ENCODE measurements around the gene C19orf81. TPM values are rescaled to one million over a fixed set of nuclear protein-coding genes. Genes with fewer than 3 reads are reported as not detected.

Gene C19orf81
- polyA plus RNA-seq, 6 donors from 2014 or later: 1.1 to 1.2 TPM; not detected in 4

DNA sequence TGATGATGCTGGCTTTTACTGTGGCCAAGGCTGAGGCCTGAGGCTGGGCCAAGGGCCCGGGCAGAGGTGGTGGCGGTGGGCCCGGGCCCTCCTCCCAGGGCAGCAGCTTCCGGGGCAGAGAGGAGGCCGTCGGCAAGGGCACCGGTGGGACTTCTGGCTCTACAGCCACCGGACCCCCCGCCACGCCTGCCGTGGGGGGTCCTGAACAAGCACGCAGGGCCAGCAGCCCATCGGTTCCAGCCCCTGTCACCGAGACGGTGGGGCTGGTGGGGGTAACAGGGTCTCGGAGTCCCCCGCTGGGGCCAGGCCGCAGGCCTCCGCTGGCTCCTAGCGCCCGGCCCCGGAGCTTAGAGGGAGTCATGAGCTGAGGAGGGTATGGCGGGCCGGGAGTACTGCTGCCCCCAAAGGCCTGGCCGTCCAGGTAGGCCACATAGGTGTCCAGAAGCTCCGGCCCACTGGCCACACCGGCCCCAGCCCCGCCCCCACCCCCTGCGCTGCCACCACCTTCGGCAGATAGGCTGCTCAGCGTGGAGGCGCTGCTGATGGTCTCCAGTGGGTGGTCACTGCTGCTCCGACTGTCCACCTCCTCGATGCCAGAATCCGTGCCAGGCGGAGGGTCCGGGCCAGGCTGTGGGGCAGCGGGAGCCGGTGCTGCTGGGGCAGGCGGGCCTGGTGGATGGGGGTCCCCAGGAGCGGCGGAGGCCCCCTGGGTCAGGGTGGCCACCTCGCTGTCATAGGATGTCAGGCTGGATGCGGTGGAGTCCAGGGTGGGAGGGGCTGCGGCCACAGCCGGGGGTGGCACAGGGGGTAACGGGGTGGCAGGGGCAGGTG, 17.3 kb downstream of the C19orf81 start:
- H3K4me3 Mint-ChIP-seq: peak overlapping the region in 2 of 8 donors; percentile 12 to 13
- no peak for ATAC-seq (ENCODE audit: low read depth in 2 of 2)
- no peak for DNase-seq
- no peak overlapping the region for H3K27ac Mint-ChIP-seq
- peaks cover 0 to 8% (median 0%) of the 10 kb centered on the region in 7 donors for H3K9me3 Mint-ChIP-seq
- H3K4me1 Mint-ChIP-seq: peaks cover 0 to 5% (median 0%) of the 10 kb centered on the region in 3 donors
- H3K36me3 Mint-ChIP-seq: no peaks in the 10 kb centered on the region
- peaks cover 33 to 69% (median 54%) of the 10 kb centered on the region in 3 donors for H3K27me3 Mint-ChIP-seq

- DNase-seq (no peak), ATAC-seq (ENCODE audit: low read depth in 2 of 2) (no peak)
- H3K27me3 Mint-ChIP-seq: peaks cover 39 to 69% (median 54%) of the 10 kb centered on the region in 3 donors
- no peaks in the 10 kb centered on the region for H3K36me3 Mint-ChIP-seq
- no peak overlapping the region for H3K27ac Mint-ChIP-seq
- peak overlapping the region in 1 of 8 donors; percentile 7 for H3K4me3 Mint-ChIP-seq
- peaks cover 0 to 5% (median 0%) of the 10 kb centered on the region in 3 donors for H3K4me1 Mint-ChIP-seq
- H3K9me3 Mint-ChIP-seq: peaks cover 0 to 8% (median 0%) of the 10 kb centered on the region in 7 donors
These were observed 18.0 kb downstream of the C19orf81 start for GRCh38 chr19:50667177-50667758.

- Mint-ChIP-seq H3K36me3 (no peaks in the 10 kb centered on the region), H3K4me3 (no peak overlapping the region), H3K27me3 (peaks cover 39 to 69% (median 56%) of the 10 kb centered on the region in 3 donors), H3K27ac (no peak overlapping the region), H3K9me3 (peaks cover 0 to 6% (median 0%) of the 10 kb centered on the region in 7 donors), H3K4me1 (peaks cover 0 to 5% (median under 1%) of the 10 kb centered on the region in 3 donors)
- ATAC-seq (ENCODE audit: low read depth in 2 of 2): no peak
- no peak for DNase-seq
These were observed 18.6 kb downstream of the C19orf81 start for GRCh38 chr19:50667759-50668231.

GRCh38 chr19:50668416-50668815, 19.2 kb downstream of the C19orf81 start:
- Mint-ChIP-seq H3K4me1 (peaks cover 3 to 7% (median 5%) of the 10 kb centered on the region in 3 donors), H3K27me3 (peaks cover 35 to 69% (median 56%) of the 10 kb centered on the region in 3 donors), H3K4me3 (no peak overlapping the region), H3K27ac (no peak overlapping the region), H3K9me3 (peaks cover 0 to 4% (median 0%) of the 10 kb centered on the region in 7 donors), H3K36me3 (no peaks in the 10 kb centered on the region)
- no peak for DNase-seq
- no peak for ATAC-seq (ENCODE audit: low read depth in 2 of 2)

DNA sequence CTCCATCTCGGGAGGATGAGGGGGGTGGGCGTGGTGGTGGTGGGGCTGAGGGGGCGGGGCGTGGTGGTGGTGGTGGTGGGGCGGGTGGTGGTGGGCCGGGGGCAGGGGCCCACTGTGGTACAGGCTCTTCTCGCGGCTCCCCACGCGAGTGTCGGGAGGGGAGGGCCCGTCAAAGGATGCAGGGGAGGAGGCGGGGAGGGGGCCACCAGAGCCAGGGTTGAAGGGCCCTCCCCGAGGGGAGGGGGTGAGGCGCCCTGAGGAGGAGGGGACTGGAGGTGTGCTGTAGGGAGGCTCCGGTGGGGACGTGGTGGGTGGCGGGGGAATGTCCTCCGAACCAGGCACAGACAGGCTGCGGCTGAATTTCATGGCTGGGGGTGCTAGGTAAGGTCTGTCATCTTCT, 19.6 kb downstream of the C19orf81 start:
- Mint-ChIP-seq H3K27ac (no peak overlapping the region), H3K27me3 (peaks cover 32 to 69% (median 59%) of the 10 kb centered on the region in 3 donors), H3K9me3 (peaks cover 0 to 4% (median 0%) of the 10 kb centered on the region in 7 donors), H3K4me1 (peaks cover 4 to 9% (median 5%) of the 10 kb centered on the region in 3 donors), H3K36me3 (no peaks in the 10 kb centered on the region), H3K4me3 (peak overlapping the region in 5 of 8 donors; percentile 16 to 75 (median 30))
- ATAC-seq (ENCODE audit: low read depth in 2 of 2) (no peak), DNase-seq (no peak)

GRCh38 chr19:50669302-50670101, 20.3 kb downstream of the C19orf81 start:
- H3K36me3 Mint-ChIP-seq: no peaks in the 10 kb centered on the region
- DNase-seq (peak; percentile 36), ATAC-seq (ENCODE audit: low read depth in 2 of 2) (peak in 1 of 2 donors; percentile 35)
- peaks cover 26 to 73% (median 59%) of the 10 kb centered on the region in 3 donors for H3K27me3 Mint-ChIP-seq
- no peaks in the 10 kb centered on the region for H3K9me3 Mint-ChIP-seq
- peak overlapping the region in 3 of 6 donors; percentile 31 to 37 (median 34) for H3K27ac Mint-ChIP-seq
- peaks cover 4 to 9% (median 5%) of the 10 kb centered on the region in 3 donors for H3K4me1 Mint-ChIP-seq
- peak overlapping the region in 7 of 8 donors; percentile 16 to 75 (median 46) for H3K4me3 Mint-ChIP-seq

GRCh38 chr19:50670102-50670380, 20.8 kb downstream of the C19orf81 start:
- Mint-ChIP-seq H3K27me3 (peaks cover 26 to 69% (median 55%) of the 10 kb centered on the region in 3 donors), H3K9me3 (no peaks in the 10 kb centered on the region), H3K36me3 (no peaks in the 10 kb centered on the region), H3K4me1 (peaks cover 4 to 9% (median 5%) of the 10 kb centered on the region in 3 donors), H3K4me3 (peak overlapping the region in 3 of 8 donors; percentile 2 to 70 (median 9)), H3K27ac (peak overlapping the region in 3 of 6 donors; percentile 31 to 37 (median 34))
- DNase-seq (no peak), ATAC-seq (ENCODE audit: low read depth in 2 of 2) (no peak)

GRCh38 chr19:50673118-50673517, 23.9 kb downstream of the C19orf81 start:
- Mint-ChIP-seq H3K36me3 (peaks cover 0 to 5% of the 10 kb centered on the region in 2 donors), H3K9me3 (peaks cover 0 to 13% (median 3%) of the 10 kb centered on the region in 7 donors), H3K4me3 (peak overlapping the region in 2 of 8 donors; percentile 26 to 44), H3K27ac (no peak overlapping the region), H3K27me3 (peaks cover 32 to 66% (median 55%) of the 10 kb centered on the region in 3 donors), H3K4me1 (peaks cover 8 to 12% (median 8%) of the 10 kb centered on the region in 3 donors)
- DNase-seq (no peak), ATAC-seq (ENCODE audit: low read depth in 2 of 2) (no peak)

GRCh38 chr19:50676625-50677197, 27.5 kb downstream of the C19orf81 start:
- ATAC-seq (ENCODE audit: low read depth in 2 of 2): no peak
- no peak overlapping the region for H3K4me3 Mint-ChIP-seq

DNA sequence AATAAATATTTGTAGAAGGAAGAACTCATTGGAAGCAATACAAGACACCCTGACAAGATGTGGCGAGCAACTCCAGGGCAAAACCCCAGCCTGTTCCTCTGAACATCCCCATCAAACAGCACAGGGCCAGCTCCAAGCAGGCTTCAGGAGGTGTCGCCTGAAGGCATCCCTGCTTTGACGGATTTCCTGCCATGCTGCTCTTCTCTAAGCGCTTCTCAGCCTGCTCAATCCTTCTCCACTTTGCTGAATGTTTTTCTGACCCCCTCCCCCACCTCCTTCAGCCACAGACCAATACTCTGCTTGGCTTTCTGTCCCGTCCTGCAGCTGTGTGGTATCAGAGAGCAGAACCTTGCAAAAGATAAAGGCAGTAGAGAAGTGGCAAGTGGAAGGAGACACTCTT, 28.4 kb downstream of the C19orf81 start:
- H3K4me3 Mint-ChIP-seq: peak overlapping the region in 2 of 8 donors; percentile 24 to 50

More at GRCh38 chr19:50676625-50677197, 27.5 kb downstream of the C19orf81 start:
- H3K4me1 Mint-ChIP-seq: peaks cover 20 to 28% (median 27%) of the 10 kb centered on the region in 3 donors
- DNase-seq: no peak
- H3K36me3 Mint-ChIP-seq: peaks cover 0 to 19% of the 10 kb centered on the region in 2 donors
- H3K27me3 Mint-ChIP-seq: peaks cover 10 to 50% (median 37%) of the 10 kb centered on the region in 3 donors
- H3K9me3 Mint-ChIP-seq: peaks cover 0 to 18% (median 7%) of the 10 kb centered on the region in 7 donors
- H3K27ac Mint-ChIP-seq: no peak overlapping the region

GRCh38 chr19:50678323-50678722, 29.1 kb downstream of the C19orf81 start:
- Mint-ChIP-seq H3K4me3 (peak overlapping the region in 3 of 8 donors; percentile 37 to 61 (median 50)), H3K36me3 (peaks cover 0 to 19% of the 10 kb centered on the region in 2 donors), H3K4me1 (peaks cover 20 to 25% (median 23%) of the 10 kb centered on the region in 3 donors), H3K27me3 (peaks cover 11 to 42% (median 21%) of the 10 kb centered on the region in 3 donors), H3K9me3 (peaks cover 0 to 18% (median 7%) of the 10 kb centered on the region in 7 donors), H3K27ac (peak overlapping the region in 4 of 6 donors; percentile 3 to 96 (median 89))
- no peak for ATAC-seq (ENCODE audit: low read depth in 2 of 2)
- DNase-seq: no peak

More for the DNA sequence above, 28.4 kb downstream of the C19orf81 start:
- H3K27me3 Mint-ChIP-seq: peaks cover 11 to 47% (median 28%) of the 10 kb centered on the region in 3 donors
- DNase-seq (no peak), ATAC-seq (ENCODE audit: low read depth in 2 of 2) (no peak)
- peak overlapping the region in 3 of 6 donors; percentile 64 to 96 (median 70) for H3K27ac Mint-ChIP-seq
- H3K36me3 Mint-ChIP-seq: peaks cover 0 to 19% of the 10 kb centered on the region in 2 donors
- H3K4me1 Mint-ChIP-seq: peaks cover 20 to 28% (median 27%) of the 10 kb centered on the region in 3 donors
- H3K9me3 Mint-ChIP-seq: peaks cover 0 to 18% (median 7%) of the 10 kb centered on the region in 7 donors

Measured in naive B cell (primary cell).